SK-N-SH (cell line): ENCODE data around the gene IFNLR1. TPM values are rescaled to one million over a fixed set of nuclear protein-coding genes. Genes with fewer than 3 reads are reported as not detected.

Experiments
- CTCF ChIA-PET: fragments of 300-600, 350-600 bp; formaldehyde crosslinking; extraction: SDS; loops from one replicate; lab custom pipeline; 2021; lab: Yijun Ruan, JAX
- POLR2A ChIA-PET: fragments of 350-600 bp; sonication (Branson Sonifier 250); formaldehyde crosslinking; extraction: SDS; loops from one replicate; lab custom pipeline; 2020; ENCODE audit warnings: antibody characterized with exemption, inconsistent platforms; lab: Yijun Ruan, JAX
- DNase-seq: peaks from one replicate; pipeline ENCODE4 v3.0.0; 2012
- H2AFZ ChIP-seq: fragments of 200-600 bp; sonication (generic); 2 replicates; pipeline ENCODE4 v1.8.1; 2016; ENCODE audit warnings: antibody characterized with exemption, mild to moderate bottlenecking, low read depth
- H3F3A ChIP-seq: fragments of 200-600 bp; sonication (generic); replicated peaks from 2 replicates; pipeline ENCODE3; 2016; ENCODE audit warnings: antibody characterized with exemption, mild to moderate bottlenecking; ENCODE audit not compliant: insufficient read depth
- H3K27ac ChIP-seq, 2 experiments: fragments of 200-500 bp in 1 of 2; fragments of 200-600 bp in 1 of 2; sonication (Bioruptor generic) in 1 of 2; sonication (generic), shearing (Covaris generic) in 1 of 2; 2 replicates each; pipeline versions ENCODE4 v1.5.1 to v1.6.1; 2014 to 2016; ENCODE audit warnings: low read depth in 2 of 2, inconsistent platforms in 1 of 2, low read length in 1 of 2, mild to moderate bottlenecking in 1 of 2, mixed read lengths in 1 of 2
- H3K27me3 ChIP-seq: fragments of 200-600 bp; sonication (generic), shearing (Covaris generic); 2 replicates; pipeline ENCODE4 v1.6.1; 2016; ENCODE audit warnings: mixed run types; ENCODE audit not compliant: insufficient read depth
- H3K36me3 ChIP-seq, 2 experiments: fragments of 200-500 bp in 1 of 2; fragments of 200-600 bp in 1 of 2; sonication (Bioruptor generic) in 1 of 2; sonication (generic) in 1 of 2; replicated peaks in 1 of 2; 2 replicates each; pipeline versions ENCODE3 to v1.5.1; 2014 to 2016; ENCODE audit warnings: low read length in 1 of 2, mild to moderate bottlenecking in 1 of 2; ENCODE audit not compliant: insufficient read depth in 2 of 2, control insufficient read depth in 1 of 2
- H3K4me1 ChIP-seq, 2 experiments: fragments of 200-500 bp in 1 of 2; fragments of 200-600 bp in 1 of 2; sonication (Bioruptor generic) in 1 of 2; sonication (generic), shearing (Covaris generic) in 1 of 2; 2 replicates each; pipeline versions ENCODE4 v1.5.1 to v1.6.1; 2014 to 2016; ENCODE audit warnings: low read depth in 1 of 2, low read length in 1 of 2, mixed run types in 1 of 2; ENCODE audit not compliant: insufficient read depth in 2 of 2, control insufficient read depth in 1 of 2
- H3K4me2 ChIP-seq: fragments of 200-600 bp; sonication (generic), shearing (Covaris generic); 2 replicates; pipeline ENCODE4 v1.6.1; 2017; ENCODE audit warnings: mixed run types
- H3K4me3 ChIP-seq, 2 experiments: fragments of 200-500 bp in 1 of 2; fragments of 200-600 bp in 1 of 2; sonication (Bioruptor generic) in 1 of 2; sonication (generic), shearing (Covaris generic) in 1 of 2; 2 replicates each; pipeline versions ENCODE4 v1.5.1 to v1.8.1; 2014 to 2016; ENCODE audit warnings: low read depth in 2 of 2, inconsistent platforms in 1 of 2, low read length in 1 of 2, mild to moderate bottlenecking in 1 of 2, mixed read lengths in 1 of 2, moderate library complexity in 1 of 2
- H3K79me2 ChIP-seq: fragments of 200-600 bp; sonication (generic); 2 replicates; pipeline ENCODE4 v1.8.1; 2017; ENCODE audit warnings: mild to moderate bottlenecking; ENCODE audit not compliant: insufficient read depth
- H3K9ac ChIP-seq: fragments of 200-600 bp; sonication (generic); 2 replicates; pipeline ENCODE4 v1.6.1; 2017; ENCODE audit warnings: mixed run types
- H3K9me2 ChIP-seq: fragments of 200-600 bp; sonication (generic); 2 replicates; pipeline ENCODE4 v1.6.1; 2017; ENCODE audit warnings: mixed run types
- H3K9me3 ChIP-seq: fragments of 200-600 bp; sonication (generic); 2 replicates; pipeline ENCODE4 v1.6.1; 2017; ENCODE audit warnings: mixed run types, mild to moderate bottlenecking, moderate library complexity
- H4K20me1 ChIP-seq: fragments of 200-600 bp; sonication (generic); 2 replicates; pipeline ENCODE4 v1.6.1; 2017; ENCODE audit warnings: mild to moderate bottlenecking, mixed run types; ENCODE audit not compliant: insufficient read depth
- ELF1 ChIP-seq: IDR thresholded peaks from 2 replicates; pipeline ENCODE4 v1.4.0; 2012
- FOSL2 ChIP-seq: IDR thresholded peaks from 2 replicates; pipeline ENCODE4 v1.4.0; 2012; ENCODE audit warnings: low read depth, mild to moderate bottlenecking, moderate library complexity, borderline replicate concordance
- FOXJ3 ChIP-seq: sonication (generic); formaldehyde crosslinking; IDR thresholded peaks from 2 replicates; pipeline ENCODE4 v1.5.1; 2020; ENCODE audit warnings: mild to moderate bottlenecking, missing genetic modification reagents
- FOXM1 ChIP-seq: IDR thresholded peaks from 2 replicates; pipeline ENCODE4 v1.4.0; 2012; ENCODE audit warnings: low read depth, mild to moderate bottlenecking
- GABPA ChIP-seq: IDR thresholded peaks from 2 replicates; pipeline ENCODE4 v1.4.0; 2012; ENCODE audit warnings: low read depth, mild to moderate bottlenecking
- NFIC ChIP-seq: IDR thresholded peaks from 2 replicates; pipeline ENCODE4 v1.4.0; 2012; ENCODE audit warnings: borderline replicate concordance
- RCOR1 ChIP-seq: fragments of 150-350 bp; IDR thresholded peaks from 2 replicates; pipeline ENCODE4 v1.6.1; 2017; ENCODE audit warnings: antibody characterized with exemption, low read length
- RFX5 ChIP-seq: IDR thresholded peaks from 2 replicates; pipeline ENCODE4 v1.6.1; 2012; ENCODE audit warnings: mild to moderate bottlenecking, improper control_type of control experiment, low read length
- SIN3A ChIP-seq: IDR thresholded peaks from 2 replicates; pipeline ENCODE4 v1.6.1; 2012; ENCODE audit warnings: low read depth, mild to moderate bottlenecking, low read length, moderate library complexity, borderline replicate concordance
- TCF12 ChIP-seq: IDR thresholded peaks from 2 replicates; pipeline ENCODE4 v1.4.0; 2012
- TEAD4 ChIP-seq: IDR thresholded peaks from 2 replicates; pipeline ENCODE4 v1.4.0; 2012; ENCODE audit warnings: mild to moderate bottlenecking, borderline replicate concordance; ENCODE audit not compliant: insufficient read depth
- YY1 ChIP-seq: IDR thresholded peaks from 2 replicates; pipeline ENCODE4 v1.4.0; 2012; ENCODE audit warnings: low read depth, mild to moderate bottlenecking
- WGBS: methylation state at CpG from one replicate; pipeline ENCODE4 v1.1.6; 2017; ENCODE audit warnings: low lambda C conversion rate; 5-methylcytosine and 5-hydroxymethylcytosine counted together
- polyA plus RNA-seq, 3 experiments: library from polyadenylated mRNA; depleted of rRNA; stranded (reverse); fragments of >200 nt; gene quantifications; 2 replicates each; pipeline ENCODE4 v1.2.3, GENCODE V29; 2012
- TF ChIP-seq, protein P1 (sequence below): fragments of 150-350 bp; IDR thresholded peaks from 2 replicates; pipeline ENCODE4 v1.6.1; 2016; ENCODE audit warnings: mild to moderate bottlenecking, low read depth, low read length
- TF ChIP-seq, protein P2 (sequence below): IDR thresholded peaks from 2 replicates; pipeline ENCODE4 v1.4.0; 2012; ENCODE audit warnings: low read depth, borderline replicate concordance
- TF ChIP-seq, protein P3 (sequence below): fragments of 150-350 bp; IDR thresholded peaks from 2 replicates; pipeline ENCODE4 v1.6.1; 2017; ENCODE audit warnings: antibody characterized with exemption, low read length, low read depth, borderline replicate concordance
- TF ChIP-seq, protein P4 (sequence below): IDR thresholded peaks from 2 replicates; pipeline ENCODE4 v1.4.0; 2012; ENCODE audit warnings: low read depth, borderline replicate concordance

The IFNLR1 gene
- polyA plus RNA-seq, 1 of the 3 experiments (the other 2 are of a cell fraction), result 0.30 TPM

DNA sequence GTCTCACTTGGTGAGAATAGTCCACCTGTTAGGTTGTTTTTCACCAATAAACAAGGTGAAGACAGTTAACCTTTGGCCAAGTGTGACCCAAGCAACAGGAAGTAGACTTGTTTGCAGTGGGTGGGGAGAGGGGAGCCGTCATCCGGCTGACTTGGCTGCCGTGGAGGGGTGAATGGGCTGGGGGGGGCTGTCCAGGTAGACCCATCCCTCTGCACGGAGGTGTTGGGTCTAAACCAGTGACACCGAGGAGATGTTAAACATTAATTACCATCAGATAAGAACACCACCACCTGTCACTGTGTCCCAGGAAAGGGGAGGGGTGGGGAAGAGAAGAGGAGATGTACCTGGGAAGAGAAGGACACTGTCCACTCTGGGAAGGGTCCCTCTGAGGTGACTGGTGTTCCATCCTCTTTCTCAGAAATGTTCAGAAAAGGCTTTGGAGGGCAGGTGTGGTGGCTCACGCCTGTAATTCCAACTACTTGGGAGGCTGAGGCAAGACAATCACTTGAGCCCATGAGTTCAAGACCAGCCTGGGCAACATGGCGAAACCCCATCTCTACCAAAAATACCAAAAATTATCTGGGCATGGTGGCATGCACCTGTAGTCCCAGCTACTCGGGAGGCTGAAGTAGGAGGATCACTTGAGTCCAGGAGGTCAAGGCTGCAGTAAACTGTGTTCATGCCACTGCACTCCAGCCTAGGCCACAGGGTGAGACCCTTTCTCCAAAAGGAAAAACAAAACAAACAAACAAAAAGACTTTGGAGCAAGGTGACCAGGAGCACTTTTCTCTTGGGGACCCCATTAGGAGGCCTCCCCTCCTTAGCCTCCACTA, 68.5 kb downstream of the IFNLR1 start:
- H3K27me3 ChIP-seq, result no peaks in the 10 kb centered on the region; the same call in 1 of the 2 replicates
- TF ChIP-seq ELF1 (no peak), RCOR1 (no peak), FOXJ3 (CRISPR knock-in tag) (no peak), NFIC (no peak), GABPA (no peak)
- TF ChIP-seq, protein P1, sequence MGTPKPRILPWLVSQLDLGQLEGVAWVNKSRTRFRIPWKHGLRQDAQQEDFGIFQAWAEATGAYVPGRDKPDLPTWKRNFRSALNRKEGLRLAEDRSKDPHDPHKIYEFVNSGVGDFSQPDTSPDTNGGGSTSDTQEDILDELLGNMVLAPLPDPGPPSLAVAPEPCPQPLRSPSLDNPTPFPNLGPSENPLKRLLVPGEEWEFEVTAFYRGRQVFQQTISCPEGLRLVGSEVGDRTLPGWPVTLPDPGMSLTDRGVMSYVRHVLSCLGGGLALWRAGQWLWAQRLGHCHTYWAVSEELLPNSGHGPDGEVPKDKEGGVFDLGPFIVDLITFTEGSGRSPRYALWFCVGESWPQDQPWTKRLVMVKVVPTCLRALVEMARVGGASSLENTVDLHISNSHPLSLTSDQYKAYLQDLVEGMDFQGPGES, result no peak
- TF ChIP-seq, all 33 proteins: peak for 0
- Histone ChIP-seq H3K4me3 (no peak overlapping the region), H3K4me1 (no peaks in the 10 kb centered on the region; a peak in 1 of 4 replicates), H3K36me3 (no peaks in the 10 kb centered on the region), H3K4me2 (no peak overlapping the region), H3K79me2 (no peaks in the 10 kb centered on the region), H3K9me2 (no peaks in the 10 kb centered on the region), H3K9me3 (no peaks in the 10 kb centered on the region), H3K27ac (no peak overlapping the region), H4K20me1 (no peaks in the 10 kb centered on the region), H3K9ac (no peak overlapping the region), H3F3A (no peaks in the 10 kb centered on the region), H2AFZ (no peak overlapping the region)
- WGBS, result 69% methylated on average over 7 of the region's 8 CpGs
- no peak for DNase-seq
- ChIA-PET POLR2A (no interaction called here), CTCF (interaction anchor here (1.6 to 2.0 kb wide), 2 partner anchors 29 to 32 kb away, joined by 6 to 7 read pairs; no protein-coding TSS in a partner anchor)

DNA sequence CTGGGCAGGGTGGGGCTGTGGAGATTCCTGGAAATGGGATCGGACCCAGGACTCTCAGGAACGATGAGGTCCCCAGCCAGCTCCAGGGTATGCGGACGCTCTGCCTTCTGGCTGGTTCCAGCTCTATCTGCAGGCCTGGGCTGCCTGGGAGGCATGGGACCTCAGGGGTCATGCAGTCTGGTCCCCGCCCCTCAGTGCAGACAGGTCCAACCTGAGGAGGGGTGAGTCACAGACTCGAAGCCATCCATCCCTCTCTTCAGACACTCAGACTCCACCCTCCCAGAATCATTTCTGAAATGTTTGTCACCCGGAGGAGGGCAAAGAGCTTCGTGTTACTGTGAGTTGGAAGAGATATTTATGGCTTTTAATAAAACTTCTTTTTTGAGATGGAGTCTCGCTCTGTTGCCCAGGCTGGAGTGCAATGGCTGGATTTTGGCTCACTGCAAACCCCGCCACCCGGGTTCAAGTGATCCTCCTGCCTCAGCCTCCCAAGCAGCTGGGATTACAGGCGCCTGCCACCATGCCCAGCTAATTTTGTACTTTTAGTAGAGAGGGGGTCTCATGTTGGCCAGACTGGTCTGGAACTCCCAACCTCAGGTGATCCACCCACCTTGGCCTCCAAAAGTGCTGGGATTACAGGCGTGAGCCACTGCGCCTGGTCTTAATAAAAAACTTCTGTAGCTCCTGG, 69.2 kb downstream of the IFNLR1 start:
- no peak overlapping the region for H3K9ac ChIP-seq
- H3K9me3 ChIP-seq, result no peaks in the 10 kb centered on the region
- no peaks in the 10 kb centered on the region; the same call in 1 of the 2 replicates for H3K27me3 ChIP-seq
- DNase-seq, result no peak
- 73% methylated on average over 10 of the region's 14 CpGs for WGBS
- no peak overlapping the region for H2AFZ ChIP-seq
- no peak overlapping the region for H3K4me3 ChIP-seq
- H3F3A ChIP-seq, result no peaks in the 10 kb centered on the region
- TF ChIP-seq TCF12 (no peak), RCOR1 (no peak), FOXM1 (no peak), GABPA (no peak), SIN3A (no peak), RFX5 (no peak), YY1 (no peak), FOSL2 (no peak), TEAD4 (no peak), FOXJ3 (CRISPR knock-in tag) (no peak)
- TF ChIP-seq, protein P2, sequence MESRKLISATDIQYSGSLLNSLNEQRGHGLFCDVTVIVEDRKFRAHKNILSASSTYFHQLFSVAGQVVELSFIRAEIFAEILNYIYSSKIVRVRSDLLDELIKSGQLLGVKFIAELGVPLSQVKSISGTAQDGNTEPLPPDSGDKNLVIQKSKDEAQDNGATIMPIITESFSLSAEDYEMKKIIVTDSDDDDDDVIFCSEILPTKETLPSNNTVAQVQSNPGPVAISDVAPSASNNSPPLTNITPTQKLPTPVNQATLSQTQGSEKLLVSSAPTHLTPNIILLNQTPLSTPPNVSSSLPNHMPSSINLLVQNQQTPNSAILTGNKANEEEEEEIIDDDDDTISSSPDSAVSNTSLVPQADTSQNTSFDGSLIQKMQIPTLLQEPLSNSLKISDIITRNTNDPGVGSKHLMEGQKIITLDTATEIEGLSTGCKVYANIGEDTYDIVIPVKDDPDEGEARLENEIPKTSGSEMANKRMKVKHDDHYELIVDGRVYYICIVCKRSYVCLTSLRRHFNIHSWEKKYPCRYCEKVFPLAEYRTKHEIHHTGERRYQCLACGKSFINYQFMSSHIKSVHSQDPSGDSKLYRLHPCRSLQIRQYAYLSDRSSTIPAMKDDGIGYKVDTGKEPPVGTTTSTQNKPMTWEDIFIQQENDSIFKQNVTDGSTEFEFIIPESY, result no peak
- TF ChIP-seq, protein P3, sequence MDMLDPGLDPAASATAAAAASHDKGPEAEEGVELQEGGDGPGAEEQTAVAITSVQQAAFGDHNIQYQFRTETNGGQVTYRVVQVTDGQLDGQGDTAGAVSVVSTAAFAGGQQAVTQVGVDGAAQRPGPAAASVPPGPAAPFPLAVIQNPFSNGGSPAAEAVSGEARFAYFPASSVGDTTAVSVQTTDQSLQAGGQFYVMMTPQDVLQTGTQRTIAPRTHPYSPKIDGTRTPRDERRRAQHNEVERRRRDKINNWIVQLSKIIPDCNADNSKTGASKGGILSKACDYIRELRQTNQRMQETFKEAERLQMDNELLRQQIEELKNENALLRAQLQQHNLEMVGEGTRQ, result no peak
- TF ChIP-seq, protein P4, sequence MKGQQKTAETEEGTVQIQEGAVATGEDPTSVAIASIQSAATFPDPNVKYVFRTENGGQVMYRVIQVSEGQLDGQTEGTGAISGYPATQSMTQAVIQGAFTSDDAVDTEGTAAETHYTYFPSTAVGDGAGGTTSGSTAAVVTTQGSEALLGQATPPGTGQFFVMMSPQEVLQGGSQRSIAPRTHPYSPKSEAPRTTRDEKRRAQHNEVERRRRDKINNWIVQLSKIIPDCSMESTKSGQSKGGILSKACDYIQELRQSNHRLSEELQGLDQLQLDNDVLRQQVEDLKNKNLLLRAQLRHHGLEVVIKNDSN, result no peak
- no peaks in the 10 kb centered on the region; a peak in 1 of 4 replicates for H3K4me1 ChIP-seq
- no peaks in the 10 kb centered on the region for H4K20me1 ChIP-seq
- H3K9me2 ChIP-seq, result no peaks in the 10 kb centered on the region
- no peak overlapping the region for H3K4me2 ChIP-seq
- ChIA-PET POLR2A (no interaction called here), CTCF (interaction anchor here (0.6 to 2.0 kb wide), 3 partner anchors 32 to 81 kb away, joined by 3 to 7 read pairs (median 3); no protein-coding TSS in a partner anchor)
- no peak overlapping the region for H3K27ac ChIP-seq
- H3K79me2 ChIP-seq, result no peaks in the 10 kb centered on the region
- H3K36me3 ChIP-seq, result no peaks in the 10 kb centered on the region
